GM19468 (cell line): Measurements from ENCODE around the gene SRSF11.

Experiments used
- ATAC-seq: cut with Tn5 transposase; IDR thresholded peaks from one replicate; pipeline ENCODE4 v1.9.1; 2021; ENCODE audit warnings: mild to moderate bottlenecking, moderate library complexity, moderate number of reproducible peaks; ENCODE audit not compliant: unreplicated experiment; ENCODE audit errors: extremely low read depth

SRSF11 gene

DNA sequence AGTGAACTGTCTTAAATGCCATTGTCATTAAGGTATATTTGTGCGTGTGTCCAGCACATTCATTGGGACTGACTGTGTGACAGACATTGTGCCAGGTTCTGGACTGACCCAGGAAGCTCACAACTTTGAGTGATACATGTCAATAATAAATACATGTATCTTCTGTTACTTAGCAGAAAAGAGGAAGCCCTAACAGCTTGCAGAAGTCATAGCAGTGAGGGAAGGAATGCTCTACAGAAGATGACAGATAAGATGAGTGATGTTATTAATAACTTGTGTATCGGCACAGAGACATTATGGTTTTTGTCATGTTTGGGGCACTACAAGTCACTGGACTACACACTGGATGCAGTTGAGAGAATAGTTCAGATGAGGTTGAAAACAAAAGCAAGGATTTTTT is 1.2 kb upstream of the SRSF11 start:
- ATAC-seq: no peak

DNA sequence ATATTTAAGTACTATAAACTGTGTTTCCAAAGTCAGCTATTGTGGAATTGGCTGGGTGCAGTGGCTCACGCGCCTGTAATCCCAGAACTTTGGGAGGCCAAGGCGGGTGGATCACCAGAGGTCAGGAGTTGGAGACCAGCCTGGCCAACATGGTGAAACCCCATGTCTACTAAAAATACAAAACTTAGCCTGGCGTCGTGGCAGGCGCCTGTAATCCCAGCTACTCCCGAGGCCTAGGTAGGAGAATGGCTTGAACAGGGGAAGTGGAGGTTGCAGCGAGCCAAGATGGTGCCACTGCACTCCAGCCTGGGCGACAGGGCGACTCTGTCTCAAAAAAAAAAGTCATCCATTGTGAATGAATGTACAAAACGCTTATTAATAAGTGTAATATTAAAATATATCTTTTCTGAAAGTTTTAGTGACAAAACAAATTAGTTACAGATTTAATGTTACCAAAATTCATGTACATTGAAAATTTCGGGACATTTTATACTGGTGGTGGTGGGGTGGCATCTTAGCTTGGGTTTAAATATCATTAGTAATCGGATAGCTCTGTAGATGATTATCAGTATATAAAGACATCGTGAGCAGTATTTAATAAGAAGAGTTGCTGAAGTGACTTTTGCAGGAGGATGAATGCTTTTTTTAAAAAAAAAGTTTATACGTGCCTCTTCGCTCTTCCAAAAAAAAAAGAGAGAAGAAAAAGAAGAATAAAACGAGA is 503 bp upstream of the SRSF11 start:
- no peak for ATAC-seq

DNA sequence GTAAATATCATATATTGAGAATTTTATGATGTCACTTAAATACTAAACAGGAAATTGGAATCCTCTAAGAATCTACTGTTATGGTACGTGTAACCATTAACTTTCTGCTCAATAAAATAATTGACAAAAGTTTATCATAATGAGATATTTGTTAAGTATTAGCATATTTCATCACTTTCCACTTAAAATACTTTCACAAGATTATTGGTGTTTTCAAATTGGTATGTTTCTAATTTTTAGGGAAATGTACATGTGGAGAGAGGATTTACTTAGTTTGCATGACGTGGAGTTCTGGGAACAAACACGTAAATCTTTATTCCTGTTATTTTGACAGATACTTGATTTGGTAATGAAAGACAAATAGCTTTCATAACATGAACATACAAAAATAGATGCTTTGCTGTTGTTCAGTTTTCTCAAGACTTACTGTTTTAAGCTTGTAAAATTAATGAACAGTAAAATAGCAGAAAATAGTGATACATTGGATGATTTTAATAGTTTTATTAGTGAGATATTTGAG is 1.6 kb downstream of the SRSF11 start:
- no peak for ATAC-seq

DNA sequence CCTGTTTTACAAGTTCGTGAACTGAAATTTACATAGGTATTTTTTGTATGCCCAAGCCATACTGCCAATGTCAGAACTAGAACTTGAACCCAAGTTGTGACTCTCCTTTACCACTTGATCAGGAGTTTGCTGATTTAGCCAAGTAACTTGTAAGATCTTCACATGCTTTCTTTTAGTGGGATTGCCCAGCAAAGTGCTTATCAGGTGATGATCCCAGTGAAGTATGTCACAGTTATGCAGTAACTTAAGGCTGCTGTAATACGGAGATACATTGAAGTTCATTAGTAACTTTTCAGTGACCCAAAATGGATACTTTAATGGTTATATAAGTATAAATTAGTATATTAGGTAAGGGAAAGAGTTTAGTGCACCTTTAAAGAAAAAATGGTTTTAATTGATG is 3.8 kb downstream of the SRSF11 start:
- no peak for ATAC-seq

DNA sequence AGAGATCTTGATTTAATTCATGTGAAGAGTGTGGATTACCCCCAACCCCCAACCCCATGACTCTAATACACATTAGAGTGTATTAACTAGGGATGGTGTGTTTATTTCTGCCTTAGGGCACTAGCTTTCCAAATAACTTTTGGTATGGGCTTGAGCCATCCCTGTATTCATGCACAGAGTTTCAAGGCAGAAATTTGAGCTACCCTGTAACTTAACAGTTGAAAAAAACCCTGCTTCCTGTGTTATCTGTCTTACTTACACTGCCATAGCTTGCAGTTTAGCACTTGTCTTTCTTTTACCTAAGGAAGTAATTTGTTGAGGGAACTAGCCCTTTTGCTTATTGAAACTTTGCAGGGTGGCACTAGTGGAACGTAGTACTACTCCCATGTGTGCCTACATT is 6.3 kb downstream of the SRSF11 start:
- no peak for ATAC-seq

- no peak for ATAC-seq
These were observed 7.5 kb downstream of the SRSF11 start for GRCh38 chr1:70228670-70229069.

- ATAC-seq: no peak
These were observed 10.3 kb downstream of the SRSF11 start for GRCh38 chr1:70231475-70231874.

- no peak for ATAC-seq
These were observed 13.6 kb downstream of the SRSF11 start for GRCh38 chr1:70234733-70235132.

DNA sequence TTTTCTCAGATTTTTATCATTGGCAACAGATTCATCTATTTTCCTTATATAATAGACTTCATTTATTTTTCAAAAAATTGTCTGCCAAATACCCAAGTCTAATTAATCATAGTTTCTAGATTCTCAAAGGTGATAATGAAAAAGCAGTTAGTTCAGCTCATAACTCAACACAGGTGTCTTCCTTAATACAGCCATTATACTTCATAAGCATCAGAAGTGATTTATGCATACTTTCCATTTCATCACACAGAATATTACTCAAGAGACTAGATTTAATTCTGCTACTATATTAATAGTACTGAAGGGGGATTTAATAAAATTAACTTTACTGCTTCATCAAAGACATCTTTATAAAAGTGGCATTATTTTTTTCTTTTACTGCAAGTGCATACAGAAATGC is 18.8 kb downstream of the SRSF11 start:
- no peak for ATAC-seq

DNA sequence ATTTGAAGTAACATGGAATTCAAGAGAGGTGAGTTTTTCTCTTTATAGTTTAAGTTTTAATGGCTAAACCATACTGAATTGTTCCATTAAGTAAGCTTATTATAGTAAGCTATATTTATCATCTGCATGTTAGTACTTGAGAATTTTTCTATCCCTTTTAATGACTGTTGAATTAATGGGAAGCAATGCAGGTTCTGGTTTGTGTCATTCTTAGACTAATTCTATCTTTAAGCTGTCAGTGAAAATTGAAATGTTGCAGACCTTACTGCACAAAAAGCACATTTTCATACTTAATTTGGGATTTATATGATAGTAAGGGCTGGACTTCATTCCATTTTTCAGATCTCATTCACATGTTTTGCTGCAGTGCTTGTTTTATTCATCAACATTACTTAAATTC is 25.9 kb downstream of the SRSF11 start:
- no peak for ATAC-seq

GRCh38 chr1:70247768-70248167 is 26.6 kb downstream of the SRSF11 start:
- ATAC-seq: no peak

- ATAC-seq: no peak
These were observed 27.5 kb downstream of the SRSF11 start for GRCh38 chr1:70248729-70249128.

DNA sequence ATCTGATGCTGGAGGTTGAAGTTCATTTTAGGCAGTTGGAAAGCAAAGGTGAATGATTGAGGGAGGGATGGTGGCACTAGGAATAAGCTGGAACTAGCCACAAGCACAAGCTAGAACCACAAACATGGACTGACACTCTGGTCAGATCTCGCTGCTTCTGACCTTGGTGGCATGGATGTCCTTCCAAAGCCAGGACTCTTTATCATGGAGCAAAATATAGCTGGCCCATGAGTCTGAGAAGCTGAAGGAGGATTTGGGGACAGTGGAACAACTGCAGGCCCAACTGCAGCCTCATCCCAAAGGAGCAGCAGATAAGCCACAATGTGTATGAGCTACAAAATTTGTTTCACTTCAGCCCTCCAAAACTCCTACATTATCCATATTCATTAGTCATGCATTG is 35.5 kb downstream of the SRSF11 start:
- no peak for ATAC-seq

- no peak for ATAC-seq
These were observed 43.7 kb downstream of the SRSF11 start for GRCh38 chr1:70264839-70265238.

- ATAC-seq: no peak
These were observed 44.8 kb downstream of the SRSF11 start for GRCh38 chr1:70265946-70266345.

- no peak for ATAC-seq
These were observed 56.7 kb downstream of the SRSF11 start for GRCh38 chr1:70277875-70278274.

DNA sequence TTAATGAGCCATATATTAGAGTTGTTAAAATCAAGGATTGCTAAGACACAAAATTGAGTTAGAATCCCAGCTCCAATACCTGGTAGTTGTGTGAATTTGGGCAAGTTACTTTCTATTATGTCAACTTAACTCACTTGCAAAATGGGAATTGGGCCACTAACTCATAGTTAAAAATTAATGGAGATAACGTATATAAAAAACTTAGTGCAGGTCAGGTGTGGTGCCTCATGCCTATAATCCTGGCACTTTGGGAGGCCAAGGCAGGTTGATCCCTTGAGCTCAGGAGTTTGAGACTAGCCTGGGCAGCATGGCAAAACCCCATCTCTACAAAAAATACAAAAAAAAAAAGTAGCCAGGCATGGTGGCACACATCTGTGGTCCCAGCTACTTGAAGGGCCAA is 57.5 kb downstream of the SRSF11 start:
- no peak for ATAC-seq

DNA sequence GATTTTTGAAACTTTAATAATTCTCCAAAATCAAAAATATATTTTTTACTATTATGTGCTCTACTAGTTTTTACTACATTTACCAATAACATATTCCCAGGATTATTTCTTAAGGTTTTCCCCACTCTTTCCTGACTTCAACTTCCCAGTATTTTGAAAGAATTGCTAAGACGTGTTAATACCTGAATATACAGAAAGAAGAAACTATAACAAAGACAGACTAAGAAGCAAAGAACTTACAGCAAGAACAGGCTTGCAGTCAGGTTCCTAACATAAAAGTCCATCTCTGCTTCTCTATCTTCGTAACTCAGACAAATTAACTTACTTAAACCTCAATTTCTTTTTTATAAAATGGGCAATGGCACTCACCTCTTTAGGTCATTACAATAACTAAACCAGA is 63.2 kb downstream of the SRSF11 start:
- no peak for ATAC-seq

DNA sequence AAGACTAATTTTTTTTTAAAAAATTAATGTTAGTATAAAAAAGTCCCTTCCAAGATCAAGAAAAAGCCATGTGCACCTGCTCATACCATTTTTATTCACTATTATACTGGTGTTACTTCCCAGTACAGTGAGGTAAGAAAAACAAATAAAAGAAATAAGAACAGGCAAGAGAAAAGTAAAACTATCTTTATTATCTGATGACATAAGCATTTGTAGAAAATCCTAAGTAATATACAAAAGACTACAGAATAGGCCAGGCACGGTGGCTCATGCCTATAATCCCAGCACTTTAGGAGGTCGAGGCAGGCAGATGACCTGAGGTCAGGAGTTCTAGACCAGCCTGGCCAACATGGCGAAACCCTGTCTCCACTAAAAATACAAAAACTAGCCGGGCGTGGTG is 65.3 kb downstream of the SRSF11 start:
- no peak for ATAC-seq

GRCh38 chr1:70288166-70288565 is 67.0 kb downstream of the SRSF11 start:
- no peak for ATAC-seq

DNA sequence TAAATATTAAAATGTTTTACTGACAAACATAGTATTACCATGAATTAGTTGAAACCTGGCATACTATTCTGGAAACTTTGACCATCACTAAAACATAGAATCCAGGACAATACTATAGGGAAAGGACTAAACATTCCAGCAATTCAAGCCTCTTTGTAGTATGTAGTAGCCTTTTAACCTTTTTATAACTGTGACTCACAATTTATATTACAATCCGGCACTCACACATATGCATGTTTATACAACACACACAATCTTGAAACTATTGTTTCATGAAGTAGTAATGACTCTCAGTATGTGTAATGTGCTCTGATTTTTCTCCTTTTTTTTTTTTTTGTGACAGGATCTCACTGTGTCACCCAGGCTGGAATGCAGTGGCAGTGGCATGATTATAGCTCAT is 69.0 kb downstream of the SRSF11 start:
- ATAC-seq: no peak

- ATAC-seq: no peak
These were observed 72.1 kb downstream of the SRSF11 start for GRCh38 chr1:70293186-70293843.
